NCI-H1048 (cell line): ENCODE measurements around the gene CLPX.
"Not testable (repeated sequence)": the region's sequence is repeated elsewhere in the genome, so short reads cannot be mapped to it uniquely, and the experiment has no call there.

Source experiments
- DNase-seq: peaks from one replicate; lab custom pipeline; 2025; lab: John Stamatoyannopoulos, UW

CLPX gene

DNA sequence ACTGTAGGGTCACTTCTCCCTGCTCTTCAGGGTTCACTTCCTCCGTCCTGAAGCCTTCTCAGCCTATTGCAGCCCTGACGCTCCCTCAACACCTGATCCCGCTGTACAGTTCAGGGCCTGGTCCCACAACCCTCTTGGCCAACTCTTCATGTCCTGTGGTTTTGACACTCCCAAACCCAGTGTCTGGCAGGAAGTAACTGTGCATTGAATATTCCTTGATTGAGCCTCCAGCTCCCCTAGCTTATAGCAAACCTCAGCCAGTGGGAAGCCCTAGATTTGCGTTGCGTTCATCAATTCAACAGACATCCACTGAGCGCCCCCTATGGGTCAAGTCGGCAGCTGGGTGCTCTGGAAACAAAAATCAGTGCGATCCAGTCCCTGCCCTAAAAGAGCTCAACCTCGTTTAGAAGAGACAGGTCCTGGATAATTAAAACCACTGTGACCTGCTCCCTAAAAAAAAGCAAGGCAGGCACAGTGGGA is 83.7 kb downstream of the CLPX start:
- DNase-seq: no peak

DNA sequence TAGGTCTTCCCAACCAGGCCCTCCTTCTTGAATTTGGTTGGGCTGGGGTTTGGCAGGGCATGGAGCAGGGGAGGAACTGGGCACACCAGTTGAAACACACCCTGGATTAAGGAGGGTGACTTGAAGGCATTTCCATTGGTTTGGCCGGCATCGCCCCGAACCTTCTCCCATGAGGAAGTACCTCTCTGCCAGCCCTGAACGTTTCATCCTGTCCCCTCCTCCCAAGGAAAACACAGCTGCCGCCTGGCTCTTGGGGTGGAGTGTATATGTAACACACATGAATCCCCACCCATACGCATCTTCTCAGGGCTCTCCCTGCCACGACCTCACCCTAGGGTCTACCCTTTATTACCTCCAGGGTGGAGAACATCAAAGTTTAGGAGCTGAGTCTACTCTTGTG is 84.7 kb downstream of the CLPX start:
- no peak for DNase-seq

DNA sequence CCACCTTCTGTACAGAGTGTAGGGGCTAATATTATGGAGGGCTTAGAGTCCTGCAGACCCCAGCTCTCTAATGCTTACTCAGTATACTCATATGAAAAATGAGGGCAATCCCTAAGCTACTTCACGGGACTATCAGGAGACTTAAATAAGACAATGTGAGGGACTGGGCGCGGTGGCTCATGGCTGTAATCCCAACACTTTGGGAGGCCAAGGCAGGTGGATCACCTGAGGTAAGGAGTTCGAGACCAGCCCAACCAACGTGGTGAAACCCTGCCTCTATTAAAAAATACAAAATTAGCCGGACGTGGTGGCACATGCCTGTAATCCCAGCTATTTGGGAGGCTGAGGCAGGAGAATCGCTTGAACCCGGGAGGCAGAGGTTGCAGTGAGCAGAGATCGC is 85.3 kb downstream of the CLPX start:
- not testable (repeated sequence) for DNase-seq

DNA sequence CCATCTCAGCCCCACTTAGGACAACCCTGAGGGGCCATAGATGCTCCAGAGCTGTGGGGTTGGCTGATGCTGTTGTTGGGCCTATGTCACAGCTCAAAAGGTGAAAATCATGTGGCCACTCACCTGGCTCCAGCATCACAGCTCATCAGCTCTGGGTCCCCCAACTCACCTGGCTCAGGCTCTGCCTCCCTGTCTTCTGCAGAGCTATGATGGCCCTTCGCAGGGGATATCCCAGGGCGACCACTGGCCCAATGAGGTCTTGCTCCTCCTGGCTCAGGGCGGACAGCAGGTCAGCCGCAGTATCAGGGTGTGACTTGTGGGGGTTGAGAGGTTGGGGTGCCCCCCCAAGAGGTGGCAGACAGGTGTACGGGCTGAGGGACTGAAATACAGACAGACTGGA is 85.8 kb downstream of the CLPX start:
- no peak for DNase-seq
